NCI-H1092 (cell line): ENCODE measurements around the gene NRXN2.

Experiments
- DNase-seq: peaks from one replicate; lab custom pipeline; 2025; lab: John Stamatoyannopoulos, UW

The NRXN2 gene

GRCh38 chr11:64698427-64698826 lies 24.6 kb downstream of the NRXN2 start:
- DNase-seq: no peak

DNA sequence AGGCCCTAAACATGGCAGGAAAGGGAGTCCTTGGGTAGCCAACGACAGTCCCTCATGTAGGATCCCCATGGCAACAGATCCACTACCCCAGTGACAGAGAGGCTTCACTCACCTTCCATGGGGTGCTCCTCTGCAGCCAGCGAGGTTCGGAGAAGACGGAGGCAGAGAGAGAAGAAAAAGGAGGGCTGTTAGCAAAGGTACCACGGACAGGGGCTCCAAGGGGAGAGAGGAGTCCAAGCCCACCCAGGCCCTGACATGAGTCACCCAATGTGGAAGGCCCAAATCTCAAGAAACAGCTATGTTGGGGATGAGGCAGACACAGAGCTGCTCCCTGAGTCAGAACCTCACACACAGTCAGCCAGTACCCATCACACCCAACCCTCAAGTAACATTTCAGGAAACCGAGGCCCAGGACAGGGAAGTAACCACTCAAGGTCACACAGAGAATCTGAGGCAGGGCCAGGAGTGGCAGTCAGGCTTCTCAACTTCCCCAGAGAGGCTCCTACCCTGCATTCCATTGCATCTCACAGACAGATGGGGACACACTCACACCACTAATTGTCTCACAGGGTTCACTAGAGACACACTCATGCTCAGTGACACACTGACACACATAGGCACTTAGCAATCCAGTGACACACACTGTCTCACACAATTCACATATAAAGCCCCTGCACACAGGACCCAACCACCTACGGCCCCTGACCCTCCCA lies 25.2 kb downstream of the NRXN2 start:
- no peak for DNase-seq

- DNase-seq: no peak
Measured at GRCh38 chr11:64696045-64696444, 27.0 kb downstream of the NRXN2 start.

DNA sequence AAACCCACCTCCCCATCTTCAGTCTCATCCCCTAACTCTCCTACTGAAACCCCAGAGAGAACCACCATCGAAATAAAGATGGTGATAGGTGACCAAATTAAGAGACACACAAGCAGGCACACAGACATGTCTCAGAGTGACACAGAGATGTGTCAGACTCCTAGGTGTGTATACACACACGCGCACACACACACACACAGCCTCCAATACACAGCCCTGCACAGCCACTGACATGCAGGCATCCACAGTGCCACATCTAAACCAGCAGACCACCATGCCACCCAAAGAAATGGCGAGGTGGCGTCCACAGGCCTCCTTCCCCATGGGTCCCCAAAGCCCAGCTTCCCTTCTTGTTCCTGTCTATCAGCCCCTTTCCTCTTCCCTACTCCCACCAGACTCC lies 27.4 kb downstream of the NRXN2 start:
- DNase-seq: no peak

DNA sequence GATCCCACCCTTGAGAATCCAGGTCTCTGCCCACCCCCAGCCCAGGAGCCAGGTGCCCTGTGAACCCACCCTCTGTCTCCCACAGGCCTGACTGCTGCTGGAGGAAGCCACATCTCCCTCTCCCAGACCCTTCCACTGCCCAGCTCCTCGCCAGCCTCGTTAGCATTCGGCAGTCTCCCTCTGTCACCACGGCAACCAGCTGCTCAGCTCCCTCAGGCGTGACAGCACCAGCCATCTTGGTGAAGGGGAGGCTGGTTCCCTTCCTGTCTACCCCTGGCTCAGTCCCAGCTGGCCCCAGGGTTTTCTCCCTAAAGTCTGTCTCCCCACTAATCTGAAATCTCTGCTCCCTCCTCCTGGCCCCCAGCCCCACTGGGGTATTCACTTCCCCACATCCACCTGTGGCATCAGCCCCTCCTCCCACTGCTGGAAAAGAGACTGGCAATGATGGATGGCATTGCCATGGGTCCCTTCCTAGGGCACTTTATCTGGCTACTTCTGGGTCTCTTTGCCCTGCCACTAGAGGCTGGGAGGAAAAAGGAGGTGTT lies 28.1 kb downstream of the NRXN2 start:
- peak; percentile 92 for DNase-seq

GRCh38 chr11:64694026-64694755 lies 28.8 kb downstream of the NRXN2 start:
- peak; percentile 14 for DNase-seq

DNA sequence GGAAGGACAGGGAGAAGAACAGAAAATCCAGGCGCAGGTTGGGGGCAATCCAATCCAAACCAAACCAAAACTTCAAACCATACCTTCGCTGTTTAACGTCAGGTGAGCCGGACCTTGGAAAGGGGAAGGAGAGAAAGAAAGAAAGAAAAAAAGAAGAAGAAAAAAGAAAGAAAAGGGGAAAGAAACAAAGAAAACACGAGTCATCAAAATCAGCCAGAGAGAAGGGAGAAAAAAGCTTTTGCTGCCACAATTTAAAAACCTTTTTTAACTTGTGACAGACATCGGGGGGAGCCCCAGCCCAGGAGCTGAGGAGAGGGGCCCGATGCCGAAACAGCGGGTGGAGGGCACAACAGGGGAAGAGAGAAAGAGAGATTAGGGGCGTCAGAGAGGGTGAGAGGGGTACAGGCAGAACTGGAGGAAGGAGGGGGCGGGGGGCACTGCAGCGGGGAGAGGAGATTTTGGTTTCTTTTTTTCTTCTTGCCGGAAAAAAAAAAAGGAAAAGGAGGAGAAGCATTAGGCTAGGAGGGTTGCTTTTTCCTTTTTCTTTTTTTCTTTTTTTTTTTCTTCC lies 30.1 kb downstream of the NRXN2 start:
- no peak for DNase-seq

GRCh38 chr11:64691543-64691942 lies 31.5 kb downstream of the NRXN2 start:
- DNase-seq: no peak

GRCh38 chr11:64690235-64690634 lies 32.8 kb downstream of the NRXN2 start:
- no peak for DNase-seq

- peak; percentile 89 for DNase-seq
Measured at GRCh38 chr11:64688534-64688982, 34.4 kb downstream of the NRXN2 start.

DNA sequence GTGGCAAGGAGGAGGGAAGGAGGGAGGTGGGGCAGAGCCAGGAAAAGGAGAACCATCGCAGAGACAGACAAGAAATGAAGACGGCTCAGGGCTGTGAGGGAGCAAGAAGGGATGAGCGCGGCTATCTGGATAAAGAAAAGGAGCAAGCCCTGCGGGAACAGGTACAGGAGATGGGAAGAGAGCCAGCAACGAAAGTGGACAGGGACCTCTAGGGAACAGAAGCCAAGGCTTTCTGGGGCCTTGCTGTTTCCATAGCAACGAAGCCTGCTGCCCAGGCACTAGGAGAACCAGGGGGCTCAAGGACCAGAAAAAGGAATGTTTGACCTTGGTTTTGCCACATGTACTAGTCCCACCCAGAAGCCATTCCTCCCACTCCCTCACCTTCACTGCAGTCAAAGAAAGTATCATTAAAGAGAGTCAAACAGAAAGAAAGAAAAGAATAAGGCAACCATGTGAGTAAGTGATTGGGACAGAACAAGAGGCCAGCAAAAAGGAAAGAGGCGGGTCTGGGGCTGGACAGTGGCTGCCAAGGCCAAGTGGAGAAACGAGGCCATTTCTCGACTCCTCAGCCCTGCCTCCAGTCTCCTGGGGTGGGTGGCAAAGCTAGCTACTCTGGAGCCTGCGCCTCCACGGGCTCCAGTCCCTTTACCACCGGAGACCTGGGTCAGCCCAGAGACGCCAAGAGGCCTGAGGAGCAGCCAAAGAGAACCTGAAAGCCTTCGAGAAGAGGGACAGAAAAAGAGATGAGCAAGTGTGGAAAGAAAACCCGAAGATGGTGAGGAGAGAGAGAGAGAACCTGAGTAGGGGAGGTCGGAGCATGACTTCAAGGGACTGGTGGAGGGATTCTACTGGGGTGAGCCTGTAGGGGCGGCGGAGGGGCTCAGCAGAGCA lies 35.1 kb downstream of the NRXN2 start:
- DNase-seq: peak; percentile 3

DNA sequence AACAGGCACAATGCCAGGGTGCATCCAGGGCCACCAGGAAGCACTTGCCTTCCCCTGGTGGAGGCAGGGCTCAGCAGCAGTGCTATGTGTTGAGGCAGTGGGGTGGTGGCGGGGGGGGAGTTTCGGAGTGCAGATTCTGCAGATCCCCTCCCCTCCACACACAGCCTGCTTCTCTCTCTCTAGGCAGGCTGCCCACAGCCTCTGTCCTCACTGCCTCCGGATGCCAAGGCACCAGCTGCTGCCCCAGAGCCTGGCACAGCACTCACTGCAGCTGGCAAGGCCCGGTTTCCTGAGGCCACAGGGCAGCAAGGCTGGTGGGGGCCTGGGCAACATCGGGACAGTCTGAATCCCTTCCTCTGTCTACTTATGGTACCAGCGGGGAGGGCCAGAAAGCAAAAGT lies 35.8 kb downstream of the NRXN2 start:
- DNase-seq: peak; percentile 52

DNA sequence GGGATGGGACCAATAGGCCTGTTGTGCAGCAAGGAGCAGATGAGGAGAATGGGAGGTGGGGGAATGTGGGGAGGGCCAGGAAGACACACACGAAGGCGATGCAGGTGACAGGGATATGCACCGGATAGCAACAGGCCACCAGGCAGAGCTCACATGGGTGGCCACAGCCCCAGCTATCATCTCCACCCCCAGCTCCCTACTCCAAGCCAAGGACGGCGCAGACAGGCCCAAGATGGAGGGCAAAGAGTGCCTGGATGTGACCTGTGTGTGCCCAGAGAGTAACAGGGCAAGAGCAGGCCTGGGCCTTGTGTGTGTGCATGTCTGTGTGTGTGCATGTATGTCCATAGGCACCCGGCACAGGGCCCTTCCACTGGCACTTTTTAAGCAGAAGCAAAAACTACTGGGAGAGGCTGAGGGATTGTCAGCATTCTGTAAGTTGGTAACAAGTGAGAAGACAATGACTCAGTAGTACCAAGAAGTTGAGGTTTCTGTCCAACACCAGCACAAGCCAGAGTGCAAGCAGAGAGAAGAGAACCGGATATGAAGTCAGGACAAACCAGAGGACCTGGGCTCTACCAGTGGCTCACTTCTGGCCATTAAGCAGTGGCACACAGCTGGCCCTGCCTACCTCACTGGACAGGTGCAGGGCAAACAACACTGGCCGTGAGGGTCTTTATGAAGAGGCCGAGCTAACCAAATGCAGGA lies 36.4 kb downstream of the NRXN2 start:
- DNase-seq: no peak

DNA sequence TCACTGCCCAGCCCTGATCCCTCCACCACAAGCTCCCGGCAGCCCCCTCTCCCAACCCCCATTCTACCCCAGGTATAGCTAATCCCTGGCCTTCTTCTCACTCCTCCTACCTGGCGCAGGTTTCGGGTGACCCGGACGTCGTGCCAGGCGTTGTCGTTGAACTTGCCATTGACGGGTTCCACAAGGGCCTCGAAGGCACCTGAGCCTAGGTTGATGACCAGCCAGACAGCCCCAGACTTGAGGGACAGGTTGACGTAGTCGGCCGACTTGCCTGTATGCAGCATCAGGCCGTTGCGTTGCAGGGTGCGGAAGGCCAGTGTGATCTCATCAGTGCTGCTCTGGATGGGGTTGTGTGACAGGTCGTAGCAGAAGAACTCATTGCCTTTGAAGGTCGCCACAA lies 37.5 kb downstream of the NRXN2 start:
- DNase-seq: no peak

DNA sequence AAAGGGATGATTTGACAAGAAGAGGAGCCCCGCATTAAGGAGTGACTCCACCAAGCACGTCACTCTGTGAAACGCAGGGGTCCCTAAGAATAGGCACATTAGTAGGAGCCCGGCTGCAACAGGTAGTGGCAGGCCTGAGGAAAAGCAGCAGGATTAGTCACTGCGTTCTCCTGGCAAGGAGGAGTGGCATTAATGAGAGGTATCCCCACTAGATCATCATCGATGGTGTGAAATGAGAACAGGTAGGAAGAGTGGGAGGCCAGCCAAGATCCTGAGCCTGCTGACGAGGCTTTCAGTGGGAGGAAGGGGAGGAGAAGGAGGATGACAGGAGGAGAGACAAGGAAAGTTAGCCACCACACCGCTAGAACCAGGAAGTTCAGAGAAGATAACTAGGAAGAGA lies 38.6 kb downstream of the NRXN2 start:
- DNase-seq: no peak

DNA sequence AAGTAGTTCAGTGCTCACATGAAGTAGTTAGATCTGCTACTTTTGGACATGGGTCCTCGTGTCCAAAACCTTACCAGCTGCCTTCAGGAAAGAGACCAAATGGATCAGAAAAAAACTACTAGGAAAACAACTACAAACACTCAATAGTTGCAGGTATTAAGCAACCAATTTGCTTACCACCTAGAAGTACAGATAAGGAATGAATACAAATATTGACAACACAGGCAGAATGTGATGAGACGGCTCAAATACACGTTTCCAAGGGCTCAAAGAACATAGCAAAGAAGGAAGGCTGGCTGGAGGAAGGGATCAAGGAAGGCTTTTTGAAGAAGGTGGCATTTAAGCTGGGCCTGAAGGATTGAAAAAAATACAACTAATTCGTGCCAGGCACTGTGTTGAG lies 41.8 kb downstream of the NRXN2 start:
- DNase-seq: no peak

GRCh38 chr11:64679846-64680245 lies 43.2 kb downstream of the NRXN2 start:
- DNase-seq: no peak

- no peak for DNase-seq
Measured at GRCh38 chr11:64677441-64678023, 45.5 kb downstream of the NRXN2 start.

- DNase-seq: no peak
Measured at GRCh38 chr11:64676261-64676615, 46.8 kb downstream of the NRXN2 start.

DNA sequence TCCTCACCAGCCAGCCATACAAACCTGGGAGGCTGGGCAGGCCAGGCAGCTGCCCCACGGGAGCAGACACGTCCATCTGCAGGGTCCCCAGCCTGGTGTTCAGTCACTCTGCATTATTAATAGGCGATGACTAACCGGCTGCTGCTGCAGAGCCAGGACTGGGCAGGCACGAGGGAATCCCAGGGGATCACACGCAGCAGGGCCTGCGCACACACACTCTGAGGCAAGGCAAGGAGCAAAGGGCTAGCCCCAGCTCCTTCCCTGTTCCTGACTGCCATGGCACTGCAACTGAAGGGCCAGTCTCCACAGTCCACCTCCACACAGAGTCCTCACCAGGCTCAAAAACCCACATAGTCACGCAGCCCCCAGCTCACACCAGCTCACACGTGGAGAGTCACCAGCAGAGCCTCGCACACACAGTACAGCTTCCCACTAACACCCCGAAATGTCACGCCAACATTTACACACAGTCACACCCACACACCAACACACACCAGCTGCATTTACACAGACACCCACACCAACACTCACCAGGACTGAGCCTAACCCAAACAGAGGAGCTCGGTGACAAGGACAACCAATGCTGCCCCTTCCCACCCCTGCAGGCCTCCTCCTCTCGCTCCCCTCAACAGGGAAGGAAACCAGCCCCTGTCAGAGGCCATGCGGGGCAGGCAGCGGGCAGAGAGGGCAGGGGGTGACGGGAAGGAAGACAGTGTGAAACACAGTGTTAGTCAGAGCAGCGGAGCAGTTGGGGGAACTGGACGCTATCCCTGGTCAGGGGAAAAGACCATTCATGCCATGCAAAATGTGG lies 47.3 kb downstream of the NRXN2 start:
- DNase-seq: peak; percentile 33
